ENCODE results near the gene ELOVL4.

GRCh38 chr6:79872986-79873385 lies 74.4 kb downstream of the ELOVL4 start:
- TF ChIP-seq EZH2 (IDR thresholded peaks at IDR 0.05) (no peak), POLR2AphosphoS5 (IDR thresholded peaks at IDR 0.05; ENCODE audit: borderline replicate concordance, low read depth, low read length) (no peak)
